Brain microvascular endothelial cell (primary cell): ENCODE measurements around the gene NOX5.
"Not testable (repeated sequence)": the region's sequence is repeated elsewhere in the genome, so short reads cannot be mapped to it uniquely, and the experiment has no call there.

Experiments
- DNase-seq: peaks from one replicate; pipeline ENCODE4 v3.0.0-alpha.2; 2020
- H3K27ac ChIP-seq: fragments of 250-450 bp; sonication (Bioruptor Pico); 2 replicates; pipeline ENCODE4 v1.5.1; 2020; ENCODE audit warnings: mild to moderate bottlenecking, moderate library complexity
- H3K27me3 ChIP-seq: fragments of 250-450 bp; sonication (Bioruptor Pico); replicated peaks from 2 replicates; pipeline ENCODE4 v1.5.1; 2020; ENCODE audit warnings: mild to moderate bottlenecking
- H3K36me3 ChIP-seq: fragments of 250-450 bp; sonication (Bioruptor Pico); replicated peaks from 2 replicates; pipeline ENCODE4 v1.5.1; 2020; ENCODE audit warnings: mild to moderate bottlenecking
- H3K4me3 ChIP-seq: 2 replicates; pipeline ENCODE4 v1.5.1; 2011; ENCODE audit warnings: low read depth, mild to moderate bottlenecking, control low read depth, low read length, moderate library complexity
- in situ Hi-C: cut with HindIII; loops from 2 replicates; pipeline ENCODE4 v1.10.0; 2017; ENCODE audit warnings: low sequenced_read_pairs, low pct_ligation_motif_present
- TF ChIP-seq, protein P1 (sequence below): IDR thresholded peaks from 2 replicates; pipeline ENCODE4 v1.5.1; 2011; ENCODE audit warnings: low read depth, mild to moderate bottlenecking, moderate library complexity, low read length, control low read depth, inconsistent platforms; ENCODE audit errors: missing control alignments

The NOX5 gene

DNA sequence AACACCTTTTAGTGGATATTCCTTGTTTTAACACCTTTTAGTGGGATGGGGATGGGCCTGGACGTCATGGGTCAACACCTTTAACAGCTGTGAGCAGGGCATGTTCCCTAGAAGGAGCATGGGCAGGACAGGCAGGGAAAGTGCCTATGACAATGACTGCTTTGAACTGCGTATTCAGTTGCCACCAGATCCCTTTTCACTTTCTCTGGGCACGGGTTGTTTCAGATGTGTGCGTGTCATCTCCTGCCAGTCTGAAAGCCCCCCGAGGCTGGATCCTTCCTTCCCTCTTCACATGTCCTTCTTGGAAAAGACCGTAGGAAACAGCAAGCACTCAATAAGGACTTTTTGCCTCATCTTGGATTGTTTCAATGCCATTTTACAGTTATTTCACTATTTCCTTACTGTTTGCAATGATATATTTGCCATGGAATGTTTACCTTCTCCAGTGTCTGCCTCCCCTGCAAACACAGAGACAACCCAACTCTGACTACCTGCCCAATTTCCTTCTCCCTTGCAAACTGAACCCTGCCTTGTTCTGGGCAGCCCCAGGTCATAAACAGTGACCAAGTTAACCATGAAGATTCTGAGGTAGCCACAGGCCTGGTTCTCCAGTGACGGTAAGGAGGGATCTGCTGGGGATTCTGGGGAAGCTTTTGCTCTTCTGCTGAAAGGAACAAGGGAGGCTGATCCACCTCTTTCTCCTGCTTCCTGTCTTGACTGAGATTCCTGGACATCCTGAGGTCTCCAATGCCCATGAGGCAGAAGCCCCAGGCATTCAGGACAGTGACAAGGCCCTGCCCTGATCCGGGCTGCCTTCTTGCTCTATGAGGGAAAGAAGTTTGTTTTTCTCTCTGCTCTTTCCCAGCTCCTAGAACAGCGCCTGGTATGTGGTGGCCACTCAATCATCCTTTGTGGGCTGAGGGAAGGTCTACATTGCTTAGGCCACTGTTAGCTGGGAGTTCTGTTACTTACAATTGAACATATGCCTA is 51.8 kb downstream of the NOX5 start:
- Histone ChIP-seq H3K36me3 (no peaks in the 10 kb centered on the region), H3K4me3 (no peak overlapping the region), H3K27me3 (no peaks in the 10 kb centered on the region), H3K27ac (no peak overlapping the region)
- DNase-seq: no peak
- in situ Hi-C loops: no loop called here
- TF ChIP-seq, protein P1, sequence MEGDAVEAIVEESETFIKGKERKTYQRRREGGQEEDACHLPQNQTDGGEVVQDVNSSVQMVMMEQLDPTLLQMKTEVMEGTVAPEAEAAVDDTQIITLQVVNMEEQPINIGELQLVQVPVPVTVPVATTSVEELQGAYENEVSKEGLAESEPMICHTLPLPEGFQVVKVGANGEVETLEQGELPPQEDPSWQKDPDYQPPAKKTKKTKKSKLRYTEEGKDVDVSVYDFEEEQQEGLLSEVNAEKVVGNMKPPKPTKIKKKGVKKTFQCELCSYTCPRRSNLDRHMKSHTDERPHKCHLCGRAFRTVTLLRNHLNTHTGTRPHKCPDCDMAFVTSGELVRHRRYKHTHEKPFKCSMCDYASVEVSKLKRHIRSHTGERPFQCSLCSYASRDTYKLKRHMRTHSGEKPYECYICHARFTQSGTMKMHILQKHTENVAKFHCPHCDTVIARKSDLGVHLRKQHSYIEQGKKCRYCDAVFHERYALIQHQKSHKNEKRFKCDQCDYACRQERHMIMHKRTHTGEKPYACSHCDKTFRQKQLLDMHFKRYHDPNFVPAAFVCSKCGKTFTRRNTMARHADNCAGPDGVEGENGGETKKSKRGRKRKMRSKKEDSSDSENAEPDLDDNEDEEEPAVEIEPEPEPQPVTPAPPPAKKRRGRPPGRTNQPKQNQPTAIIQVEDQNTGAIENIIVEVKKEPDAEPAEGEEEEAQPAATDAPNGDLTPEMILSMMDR: no peak

DNA sequence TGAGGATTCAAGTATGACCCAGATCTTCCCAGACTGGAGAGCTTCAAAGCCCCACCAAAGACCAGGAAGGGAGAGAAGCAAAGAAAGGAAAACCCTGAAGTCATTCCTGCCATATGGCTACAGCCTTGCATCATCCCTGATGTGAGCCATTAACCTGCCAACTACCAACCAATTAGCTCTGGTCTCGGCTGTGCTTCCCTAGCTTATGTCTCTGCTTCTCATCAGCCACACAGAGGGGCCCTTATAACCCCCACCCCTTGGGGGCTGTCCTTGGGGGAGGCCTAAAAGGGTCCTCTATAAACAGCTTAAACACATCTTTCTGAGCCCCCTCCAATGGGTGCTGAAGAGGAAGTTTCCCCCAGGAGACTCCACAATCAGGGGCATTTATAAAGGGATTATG is 52.8 kb downstream of the NOX5 start:
- in situ Hi-C loops: no loop called here
- no peaks in the 10 kb centered on the region for H3K36me3 ChIP-seq
- no peak for DNase-seq
- no peaks in the 10 kb centered on the region for H3K27me3 ChIP-seq
- no peak overlapping the region for H3K4me3 ChIP-seq
- TF ChIP-seq, protein P1: no peak
- no peak overlapping the region for H3K27ac ChIP-seq

DNA sequence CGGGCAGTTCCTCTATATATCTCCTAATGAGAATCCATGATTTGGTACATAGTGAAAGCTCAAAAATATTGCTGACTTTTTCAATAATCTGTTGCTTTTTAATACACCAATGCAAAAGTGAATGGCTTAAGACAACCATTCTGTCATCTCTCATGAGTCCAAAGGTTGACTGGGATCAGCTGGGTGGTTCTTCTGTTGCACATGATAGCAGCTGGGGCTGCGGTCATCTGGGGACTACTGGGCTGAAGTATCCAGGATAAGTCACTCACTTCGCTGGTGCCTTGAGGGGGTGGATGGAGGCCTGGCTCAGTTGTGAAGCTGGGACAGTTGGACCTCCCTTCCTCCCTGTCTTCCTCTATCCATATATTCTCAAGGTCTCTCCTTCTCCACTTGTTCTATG is 53.7 kb downstream of the NOX5 start:
- Histone ChIP-seq H3K27ac (no peak overlapping the region), H3K4me3 (no peak overlapping the region), H3K36me3 (no peaks in the 10 kb centered on the region), H3K27me3 (no peaks in the 10 kb centered on the region)
- DNase-seq: no peak
- in situ Hi-C loops: no loop called here
- TF ChIP-seq, protein P1: no peak

DNA sequence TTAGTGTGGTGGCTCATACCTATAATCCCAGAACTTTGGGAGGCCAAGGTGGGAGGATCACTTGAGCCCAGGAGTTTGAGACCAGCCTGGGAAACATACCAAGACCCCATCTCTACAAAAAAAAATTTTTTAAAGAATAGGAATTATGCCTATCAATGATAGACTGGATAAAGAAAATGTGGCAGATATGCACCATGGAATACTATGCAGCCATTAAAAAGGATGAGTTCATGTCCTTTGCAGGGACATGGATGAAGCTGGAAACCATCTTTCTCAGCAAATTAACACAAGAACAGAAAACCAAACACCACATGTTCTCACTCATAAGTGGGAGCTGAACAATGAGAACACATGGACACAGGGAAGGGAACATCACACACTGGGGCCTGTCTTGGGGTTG is 54.8 kb downstream of the NOX5 start:
- H3K27me3 ChIP-seq, H3K36me3 ChIP-seq, DNase-seq, H3K4me3 ChIP-seq, in situ Hi-C loops, H3K27ac ChIP-seq: not testable (repeated sequence)

DNA sequence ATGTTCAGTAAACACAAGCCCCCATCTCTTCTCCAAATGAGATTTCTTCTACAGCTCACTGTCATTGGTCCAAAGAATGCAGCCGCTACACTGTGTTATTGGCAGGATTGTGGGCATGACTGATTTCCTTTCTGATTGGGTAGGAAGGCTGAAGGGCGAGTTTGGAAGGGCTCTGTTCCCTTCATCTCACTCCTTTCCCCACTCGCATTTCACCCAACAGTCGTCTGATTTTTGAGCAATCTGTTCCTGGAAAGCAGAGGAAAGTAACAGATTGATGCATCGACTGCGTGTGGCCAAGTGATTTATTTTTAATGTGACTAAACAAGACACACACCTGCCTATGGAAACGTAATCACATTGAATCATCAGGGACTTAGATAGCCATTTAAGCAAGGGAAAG is 55.5 kb downstream of the NOX5 start:
- TF ChIP-seq, protein P1: no peak
- H3K27ac ChIP-seq: no peak overlapping the region
- H3K4me3 ChIP-seq: no peak overlapping the region
- H3K36me3 ChIP-seq: no peaks in the 10 kb centered on the region
- in situ Hi-C loops: no loop called here
- no peak for DNase-seq
- H3K27me3 ChIP-seq: no peaks in the 10 kb centered on the region

DNA sequence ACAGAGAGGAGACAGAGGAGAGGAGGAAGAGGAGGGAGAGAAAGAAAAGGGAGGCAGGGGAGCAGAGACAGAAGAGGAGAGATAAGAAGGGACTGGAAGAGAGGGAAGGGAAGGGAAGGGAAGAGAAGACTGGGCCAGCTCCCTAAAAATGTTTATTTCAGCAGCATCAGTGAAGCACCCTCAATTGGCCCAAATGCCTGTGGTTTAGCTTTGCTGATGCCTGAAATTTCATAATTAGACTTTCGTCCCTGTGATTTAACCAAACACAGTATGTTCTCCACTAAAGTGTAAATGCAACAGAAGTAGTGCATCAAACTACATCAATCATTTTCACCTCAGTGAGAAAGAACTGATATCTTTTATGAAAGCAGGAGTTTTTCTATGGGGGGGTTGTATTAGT is 55.9 kb downstream of the NOX5 start:
- Histone ChIP-seq H3K27me3 (no peaks in the 10 kb centered on the region), H3K27ac (no peak overlapping the region), H3K36me3 (no peaks in the 10 kb centered on the region), H3K4me3 (no peak overlapping the region)
- in situ Hi-C loops: no loop called here
- TF ChIP-seq, protein P1: no peak
- no peak for DNase-seq
